ENCODE data around the gene RNF180. TPM values are rescaled to one million over a fixed set of nuclear protein-coding genes. Genes with fewer than 3 reads are reported as not detected.

Gene RNF180
- total RNA-seq, 1 donor from 2014 or later, result 7.9 TPM

DNA sequence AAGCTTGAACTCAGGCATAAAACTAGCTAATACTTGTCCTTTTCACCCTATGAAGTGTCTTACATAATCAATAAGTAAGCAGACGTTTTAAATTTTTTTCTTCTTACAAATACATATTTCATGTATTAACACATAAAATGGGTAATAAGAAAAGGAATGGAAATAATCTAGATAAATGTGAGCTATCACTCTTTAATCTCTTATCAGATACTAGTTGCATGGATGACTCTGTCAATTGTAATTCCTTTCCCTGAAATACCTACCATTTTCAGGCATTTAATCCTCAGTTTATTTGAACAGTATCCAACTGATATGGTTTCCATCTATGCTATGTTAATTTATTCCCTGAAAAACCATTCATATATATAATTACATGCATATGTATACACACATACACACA, 174.1 kb downstream of the RNF180 start:
- H3K27ac ChIP-seq, result no peak overlapping the region
- peaks cover 0 to 10% of the 10 kb centered on the region in 2 donors for H3K9me3 ChIP-seq
- H3K27me3 ChIP-seq, result no peaks in the 10 kb centered on the region
- no peak overlapping the region for H3K4me3 ChIP-seq
- H3K4me1 ChIP-seq, result peaks cover 0 to 5% of the 10 kb centered on the region in 2 donors
- no peaks in the 10 kb centered on the region for H3K36me3 ChIP-seq
- TF ChIP-seq, protein P1, sequence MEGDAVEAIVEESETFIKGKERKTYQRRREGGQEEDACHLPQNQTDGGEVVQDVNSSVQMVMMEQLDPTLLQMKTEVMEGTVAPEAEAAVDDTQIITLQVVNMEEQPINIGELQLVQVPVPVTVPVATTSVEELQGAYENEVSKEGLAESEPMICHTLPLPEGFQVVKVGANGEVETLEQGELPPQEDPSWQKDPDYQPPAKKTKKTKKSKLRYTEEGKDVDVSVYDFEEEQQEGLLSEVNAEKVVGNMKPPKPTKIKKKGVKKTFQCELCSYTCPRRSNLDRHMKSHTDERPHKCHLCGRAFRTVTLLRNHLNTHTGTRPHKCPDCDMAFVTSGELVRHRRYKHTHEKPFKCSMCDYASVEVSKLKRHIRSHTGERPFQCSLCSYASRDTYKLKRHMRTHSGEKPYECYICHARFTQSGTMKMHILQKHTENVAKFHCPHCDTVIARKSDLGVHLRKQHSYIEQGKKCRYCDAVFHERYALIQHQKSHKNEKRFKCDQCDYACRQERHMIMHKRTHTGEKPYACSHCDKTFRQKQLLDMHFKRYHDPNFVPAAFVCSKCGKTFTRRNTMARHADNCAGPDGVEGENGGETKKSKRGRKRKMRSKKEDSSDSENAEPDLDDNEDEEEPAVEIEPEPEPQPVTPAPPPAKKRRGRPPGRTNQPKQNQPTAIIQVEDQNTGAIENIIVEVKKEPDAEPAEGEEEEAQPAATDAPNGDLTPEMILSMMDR (IDR thresholded peaks at IDR 0.05), result no peak
- intact Hi-C loops (cut with DNase I), result loop anchor here (10.0 kb wide), 1 partner anchor 195 kb away; no protein-coding TSS in a partner anchor
- DNase-seq (ENCODE audit: low spot score in 2 of 2), result no peak

DNA sequence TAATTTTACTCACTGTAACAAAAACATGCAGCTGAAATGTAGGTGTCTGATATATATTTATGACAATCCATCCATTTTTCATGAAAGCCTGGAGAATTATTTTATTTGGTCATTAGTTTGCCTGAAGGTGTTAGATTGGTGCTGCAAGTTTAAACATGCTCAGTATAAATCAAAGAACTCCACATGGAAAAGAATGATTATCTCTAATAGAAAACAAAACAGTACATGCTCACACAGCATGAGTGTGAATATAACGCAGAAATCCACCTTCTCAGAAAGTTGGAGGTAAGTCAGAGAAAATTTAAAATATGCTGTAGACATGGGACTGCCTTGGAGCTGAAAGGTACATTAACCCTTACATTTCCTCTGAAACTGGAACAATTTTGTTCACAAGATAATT, 174.7 kb downstream of the RNF180 start:
- Histone ChIP-seq H3K4me1 (peaks cover 0 to 5% of the 10 kb centered on the region in 2 donors), H3K4me3 (no peak overlapping the region), H3K27ac (no peak overlapping the region), H3K9me3 (peaks cover 0 to 10% of the 10 kb centered on the region in 2 donors), H3K36me3 (no peaks in the 10 kb centered on the region), H3K27me3 (no peaks in the 10 kb centered on the region)
- intact Hi-C loops (cut with DNase I), result loop anchor here (10.0 kb wide), 1 partner anchor 195 kb away; no protein-coding TSS in a partner anchor
- no peak for DNase-seq (ENCODE audit: low spot score in 2 of 2)
- TF ChIP-seq, protein P1 (IDR thresholded peaks at IDR 0.05), result no peak

DNA sequence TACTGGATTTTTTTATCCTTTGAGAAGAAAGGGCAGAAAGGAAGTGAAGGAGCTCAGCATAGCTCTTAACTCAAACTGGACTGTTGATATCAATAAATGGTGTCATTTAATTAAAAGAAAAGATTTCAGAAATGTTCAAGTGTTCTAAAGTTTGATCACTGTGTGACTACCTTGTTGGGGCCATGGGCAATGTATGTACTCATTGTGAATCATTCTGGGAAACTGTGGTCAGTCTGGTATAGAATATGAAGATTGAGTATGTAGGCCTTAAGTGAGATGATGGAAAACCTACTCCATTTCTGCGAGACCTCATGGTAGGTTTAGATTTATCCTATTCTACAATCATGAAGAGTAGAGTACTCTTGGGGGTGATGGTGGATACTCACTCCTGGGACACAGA, 175.7 kb downstream of the RNF180 start:
- TF ChIP-seq, protein P1 (IDR thresholded peaks at IDR 0.05), result no peak
- intact Hi-C loops (cut with DNase I), result loop anchor here (10.0 kb wide), 1 partner anchor 197 kb away; no protein-coding TSS in a partner anchor
- no peak for DNase-seq (ENCODE audit: low spot score in 2 of 2)
- Histone ChIP-seq H3K4me3 (no peak overlapping the region), H3K4me1 (peaks cover 0 to 5% of the 10 kb centered on the region in 2 donors), H3K27me3 (no peaks in the 10 kb centered on the region), H3K27ac (no peak overlapping the region), H3K9me3 (peaks cover 0 to 10% of the 10 kb centered on the region in 2 donors), H3K36me3 (no peaks in the 10 kb centered on the region)

DNA sequence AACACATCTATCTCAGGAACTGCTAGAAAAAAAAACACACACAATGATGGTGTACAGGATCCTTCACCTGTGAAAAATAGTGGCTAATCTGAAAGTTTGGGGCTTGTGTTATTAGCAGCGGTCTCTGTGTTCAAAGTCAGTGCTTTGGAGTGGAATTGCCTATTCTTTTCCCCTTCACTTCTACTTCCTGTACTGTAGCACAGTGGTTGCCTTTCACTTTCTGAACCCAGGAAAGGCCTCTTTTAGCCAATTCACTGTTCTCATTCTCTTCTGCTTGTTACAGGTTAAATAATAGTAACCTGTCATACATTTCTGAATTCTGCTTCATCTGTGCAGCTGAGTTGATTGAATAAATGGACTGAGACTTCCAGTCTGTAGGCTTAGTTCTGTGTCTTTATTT, 178.9 kb downstream of the RNF180 start:
- H3K27ac ChIP-seq, result no peak overlapping the region
- peaks cover 0 to 10% of the 10 kb centered on the region in 2 donors for H3K9me3 ChIP-seq
- TF ChIP-seq, protein P1 (IDR thresholded peaks at IDR 0.05), result no peak
- no peaks in the 10 kb centered on the region for H3K36me3 ChIP-seq
- intact Hi-C loops (cut with DNase I), result loop anchor here (10.0 kb wide), 1 partner anchor 200 kb away; no protein-coding TSS in a partner anchor
- no peak overlapping the region for H3K4me3 ChIP-seq
- no peak for DNase-seq (ENCODE audit: low spot score in 2 of 2)
- H3K4me1 ChIP-seq, result peaks cover 0 to 16% of the 10 kb centered on the region in 2 donors
- H3K27me3 ChIP-seq, result no peaks in the 10 kb centered on the region

DNA sequence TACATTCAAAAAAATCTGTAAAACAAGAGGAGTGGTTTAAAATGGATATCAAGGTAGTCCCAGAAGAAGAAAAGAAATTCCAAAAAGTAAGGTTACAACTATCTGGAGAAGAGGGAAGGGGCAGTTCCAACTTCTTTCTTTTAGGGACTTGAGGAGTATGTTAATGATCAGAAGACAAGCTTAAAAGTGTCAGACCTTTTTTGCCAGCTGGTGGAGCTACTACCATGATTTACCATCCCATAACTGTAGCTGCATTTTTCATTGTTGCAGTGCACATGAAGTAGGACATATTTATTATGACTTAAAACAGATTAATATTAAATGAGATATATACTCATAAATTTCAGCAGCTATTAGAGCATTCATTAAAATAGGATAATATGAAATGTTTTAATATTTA, 181.7 kb downstream of the RNF180 start:
- Histone ChIP-seq H3K36me3 (no peaks in the 10 kb centered on the region), H3K4me3 (no peak overlapping the region), H3K4me1 (peaks cover 0 to 11% of the 10 kb centered on the region in 2 donors), H3K27ac (no peak overlapping the region), H3K9me3 (peaks cover 0 to 10% of the 10 kb centered on the region in 2 donors), H3K27me3 (no peaks in the 10 kb centered on the region)
- TF ChIP-seq, protein P1 (IDR thresholded peaks at IDR 0.05), result peak in 1 of 3 experiments; percentile 33
- intact Hi-C loops (cut with DNase I), result loop anchor here (5.0 to 10.0 kb wide), 2 partner anchors 203 to 265 kb away; no protein-coding TSS in a partner anchor
- DNase-seq (ENCODE audit: low spot score in 2 of 2), result no peak

Measured in ascending aorta (tissue), 2 donors.